ENCODE data around the gene YIPF1. TPM values are rescaled to one million over a fixed set of nuclear protein-coding genes. Genes with fewer than 3 reads are reported as not detected.

Gene YIPF1
- total RNA-seq, 2 experiments from 2014 or later = 4.3 to 5.5 TPM

- peaks cover 37% of the 10 kb centered on the region for H3K4me1 Mint-ChIP-seq (ENCODE audit: low read depth)
- peak overlapping the region; percentile 91 for H3K4me3 Mint-ChIP-seq
- H3K4me1 ChIP-seq (ENCODE audit: insufficient read depth, low read length) = peaks cover 13% of the 10 kb centered on the region
- ChIA-PET CTCF (no interaction called here), POLR2A (no interaction called here)
- H3K27ac ChIP-seq (ENCODE audit: low read depth in 1 of 2, low read length in 2 of 2) = no peak overlapping the region
- DNase-seq (no peak), ATAC-seq (ENCODE audit: poor library complexity) (no peak)
- no peaks in the 10 kb centered on the region for H3K27me3 ChIP-seq (ENCODE audit: control insufficient read depth in 1 of 2, insufficient read depth in 2 of 2, low read length in 2 of 2)
- H3K9me3 Mint-ChIP-seq = no peaks in the 10 kb centered on the region
- no peaks in the 10 kb centered on the region for H3K27me3 Mint-ChIP-seq
- H3K27ac Mint-ChIP-seq = no peak overlapping the region
- H3K36me3 ChIP-seq (ENCODE audit: insufficient read depth, low read length) = no peaks in the 10 kb centered on the region
- H3K36me3 Mint-ChIP-seq (ENCODE audit: low read depth) = peaks cover 21% of the 10 kb centered on the region
- no peaks in the 10 kb centered on the region for H3K9me3 ChIP-seq (ENCODE audit: control insufficient read depth in 1 of 2, insufficient read depth in 1 of 2, low read length in 2 of 2)
- intact Hi-C loops (cut with DNase I, micrococcal nuclease) = loop anchor here in 1 of 2 experiments (5.0 to 10.0 kb wide), 4 partner anchors 367 to 1781 kb away; partner anchors contain the start of genes BTF3L4, CYB5RL, MRPL37 and SSBP3
- TF ChIP-seq CTCF (IDR thresholded peaks at IDR 0.05) = no peak
- H3K4me3 ChIP-seq (ENCODE audit: low read length) = no peak overlapping the region
Measured at GRCh38 chr1:53835491-53835890, 54.1 kb downstream of the YIPF1 start.

- POLR2A ChIA-PET = no interaction called here
Measured at GRCh38 chr1:53834776-53835175, 54.8 kb downstream of the YIPF1 start.

GRCh38 chr1:53833393-53833792 lies 56.2 kb downstream of the YIPF1 start:
- TF ChIP-seq CTCF (IDR thresholded peaks at IDR 0.05) = no peak
- intact Hi-C loops (cut with DNase I, micrococcal nuclease) = loop anchor here in 1 of 2 experiments (10.0 kb wide), 1 partner anchor 1779 kb away; the partner anchor contains the start of genes BTF3L4 and TXNDC12
- no peaks in the 10 kb centered on the region for H3K9me3 Mint-ChIP-seq
- H3K27me3 Mint-ChIP-seq = no peaks in the 10 kb centered on the region
- ChIA-PET CTCF (no interaction called here), POLR2A (no interaction called here)
- H3K27me3 ChIP-seq (ENCODE audit: control insufficient read depth in 1 of 2, insufficient read depth in 2 of 2, low read length in 2 of 2) = no peaks in the 10 kb centered on the region
- H3K4me3 Mint-ChIP-seq = no peak overlapping the region
- peaks cover 28% of the 10 kb centered on the region for H3K4me1 Mint-ChIP-seq (ENCODE audit: low read depth)
- no peak overlapping the region for H3K27ac Mint-ChIP-seq
- H3K27ac ChIP-seq (ENCODE audit: low read depth in 1 of 2, low read length in 2 of 2) = no peak overlapping the region
- H3K9me3 ChIP-seq (ENCODE audit: control insufficient read depth in 1 of 2, insufficient read depth in 1 of 2, low read length in 2 of 2) = no peaks in the 10 kb centered on the region
- DNase-seq = no peak
- no peak for ATAC-seq (ENCODE audit: poor library complexity)
- H3K36me3 ChIP-seq (ENCODE audit: insufficient read depth, low read length) = peaks cover 10% of the 10 kb centered on the region
- H3K4me3 ChIP-seq (ENCODE audit: low read length) = no peak overlapping the region
- H3K4me1 ChIP-seq (ENCODE audit: insufficient read depth, low read length) = peaks cover 13% of the 10 kb centered on the region
- H3K36me3 Mint-ChIP-seq (ENCODE audit: low read depth) = peaks cover 33% of the 10 kb centered on the region

More at GRCh38 chr1:53834776-53835175, 54.8 kb downstream of the YIPF1 start:
- TF ChIP-seq CTCF (IDR thresholded peaks at IDR 0.05) = no peak
- H3K36me3 ChIP-seq (ENCODE audit: insufficient read depth, low read length) = peaks cover under 1% of the 10 kb centered on the region
- intact Hi-C loops (cut with DNase I, micrococcal nuclease) = loop anchor here in 1 of 2 experiments (5.0 to 10.0 kb wide), 4 partner anchors 368 to 1780 kb away; partner anchors contain the start of genes BTF3L4, CYB5RL, MRPL37 and SSBP3
- H3K27me3 Mint-ChIP-seq = no peaks in the 10 kb centered on the region
- H3K4me3 Mint-ChIP-seq = no peak overlapping the region
- ATAC-seq (ENCODE audit: poor library complexity) (no peak), DNase-seq (no peak)
- H3K9me3 Mint-ChIP-seq = no peaks in the 10 kb centered on the region
- no peak overlapping the region for H3K4me3 ChIP-seq (ENCODE audit: low read length)
- no peak overlapping the region for H3K27ac Mint-ChIP-seq
- H3K4me1 ChIP-seq (ENCODE audit: insufficient read depth, low read length) = peaks cover 13% of the 10 kb centered on the region
- no peak overlapping the region for H3K27ac ChIP-seq (ENCODE audit: low read depth in 1 of 2, low read length in 2 of 2)
- peaks cover 37% of the 10 kb centered on the region for H3K4me1 Mint-ChIP-seq (ENCODE audit: low read depth)
- no peaks in the 10 kb centered on the region for H3K27me3 ChIP-seq (ENCODE audit: control insufficient read depth in 1 of 2, insufficient read depth in 2 of 2, low read length in 2 of 2)
- no peaks in the 10 kb centered on the region for H3K9me3 ChIP-seq (ENCODE audit: control insufficient read depth in 1 of 2, insufficient read depth in 1 of 2, low read length in 2 of 2)
- CTCF ChIA-PET = no interaction called here
- peaks cover 22% of the 10 kb centered on the region for H3K36me3 Mint-ChIP-seq (ENCODE audit: low read depth)
